Calu3 (cell line): ENCODE measurements around the gene WDR74. TPM values are rescaled to one million over a fixed set of nuclear protein-coding genes. Genes with fewer than 3 reads are reported as not detected.

Experiments used
- BruUV-seq: library from RNA; stranded (reverse); fragments of 400-500 nt; replicated peaks from 2 replicates; lab custom pipeline; 2021; lab: Mats Ljungman, UMichigan
- CTCF ChIA-PET: fragments of 300-600 bp; sonication (Branson Sonifier 250); formaldehyde crosslinking; loops from one replicate; lab custom pipeline; 2022; ENCODE audit warnings: antibody characterized with exemption; lab: Charles Lee
- DNase-seq: peaks from one replicate; pipeline ENCODE4 v3.0.0; 2022
- H3K27ac Mint-ChIP-seq: one replicate; pipeline ENCODE4 v1.8.0; 2022; ENCODE audit warnings: mixed read lengths; ENCODE audit not compliant: unreplicated experiment
- H3K27me3 Mint-ChIP-seq: one replicate; pipeline ENCODE4 v1.8.0; 2022; ENCODE audit warnings: mixed read lengths; ENCODE audit not compliant: unreplicated experiment
- H3K36me3 Mint-ChIP-seq: one replicate; pipeline ENCODE4 v1.8.0; 2022; ENCODE audit warnings: mild to moderate bottlenecking, moderate library complexity, mixed read lengths; ENCODE audit not compliant: insufficient read depth, unreplicated experiment
- H3K4me1 Mint-ChIP-seq: one replicate; pipeline ENCODE4 v1.8.0; 2022; ENCODE audit warnings: mild to moderate bottlenecking, low read depth, mixed read lengths; ENCODE audit not compliant: unreplicated experiment
- H3K4me3 Mint-ChIP-seq: one replicate; pipeline ENCODE4 v1.8.0; 2022; ENCODE audit warnings: mild to moderate bottlenecking, low read depth, moderate library complexity, mixed read lengths; ENCODE audit not compliant: unreplicated experiment
- H3K9me3 Mint-ChIP-seq: one replicate; pipeline ENCODE4 v1.8.0; 2022; ENCODE audit warnings: low read depth, mixed read lengths; ENCODE audit not compliant: unreplicated experiment
- intact Hi-C: fragments of 100-400 bp; cut with micrococcal nuclease; formaldehyde crosslinking; loops from one replicate; pipeline ENCODE4 v1.10.0; 2022; ENCODE audit not compliant: unreplicated experiment
- total RNA-seq: library from RNA; stranded (reverse); gene quantifications from 2 replicates; pipeline ENCODE4 v1.2.3, GENCODE V29; 2022
- TF ChIP-seq, protein P1 (sequence below): fragments of 200-600 bp; IDR thresholded peaks from one replicate; pipeline ENCODE4 v1.8.0; 2022; ENCODE audit warnings: antibody characterized with exemption; ENCODE audit not compliant: unreplicated experiment

Gene WDR74
- total RNA-seq, 1 experiment from 2014 or later, result 87.7 TPM

DNA sequence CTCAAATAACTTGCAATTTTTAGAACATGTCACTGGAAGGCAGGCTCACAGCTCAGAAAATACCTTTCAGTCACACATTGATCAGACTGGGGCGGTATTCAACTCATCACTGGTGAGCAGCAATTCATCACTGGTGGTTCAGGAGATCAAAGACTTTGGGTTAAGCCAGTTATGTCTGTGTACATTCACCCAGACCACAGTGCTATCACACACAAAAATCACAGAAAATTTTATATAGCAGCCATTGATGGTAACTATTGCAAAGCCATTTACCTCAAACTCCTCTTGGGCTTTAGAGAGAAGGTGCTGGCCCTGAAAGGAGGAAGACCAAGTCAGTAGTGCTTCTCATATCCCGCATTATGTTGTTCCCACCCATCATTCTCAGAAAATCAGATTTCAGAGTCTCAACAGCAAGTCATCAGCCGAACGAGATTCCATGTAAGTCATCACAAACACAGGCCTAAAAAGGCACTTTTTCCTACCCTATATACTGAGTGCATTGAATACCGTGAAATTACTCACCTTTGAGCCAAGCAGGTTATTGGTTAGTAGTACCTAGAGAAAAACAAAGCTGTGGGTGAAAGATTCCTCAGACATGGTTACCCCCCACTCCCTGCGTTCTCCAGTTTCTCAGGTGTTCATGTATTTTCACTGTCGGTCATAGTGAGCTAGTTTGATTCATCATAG is 14.0 kb upstream of the WDR74 start:
- peak overlapping the region; percentile 61 for H3K4me3 Mint-ChIP-seq
- CTCF ChIA-PET, result no interaction called here
- peak overlapping the region; percentile 34 for H3K27ac Mint-ChIP-seq
- intact Hi-C loops, result no loop called here
- no peaks in the 10 kb centered on the region for H3K27me3 Mint-ChIP-seq
- no TSS peak for BruUV-seq
- DNase-seq, result no peak
- TF ChIP-seq, protein P1, sequence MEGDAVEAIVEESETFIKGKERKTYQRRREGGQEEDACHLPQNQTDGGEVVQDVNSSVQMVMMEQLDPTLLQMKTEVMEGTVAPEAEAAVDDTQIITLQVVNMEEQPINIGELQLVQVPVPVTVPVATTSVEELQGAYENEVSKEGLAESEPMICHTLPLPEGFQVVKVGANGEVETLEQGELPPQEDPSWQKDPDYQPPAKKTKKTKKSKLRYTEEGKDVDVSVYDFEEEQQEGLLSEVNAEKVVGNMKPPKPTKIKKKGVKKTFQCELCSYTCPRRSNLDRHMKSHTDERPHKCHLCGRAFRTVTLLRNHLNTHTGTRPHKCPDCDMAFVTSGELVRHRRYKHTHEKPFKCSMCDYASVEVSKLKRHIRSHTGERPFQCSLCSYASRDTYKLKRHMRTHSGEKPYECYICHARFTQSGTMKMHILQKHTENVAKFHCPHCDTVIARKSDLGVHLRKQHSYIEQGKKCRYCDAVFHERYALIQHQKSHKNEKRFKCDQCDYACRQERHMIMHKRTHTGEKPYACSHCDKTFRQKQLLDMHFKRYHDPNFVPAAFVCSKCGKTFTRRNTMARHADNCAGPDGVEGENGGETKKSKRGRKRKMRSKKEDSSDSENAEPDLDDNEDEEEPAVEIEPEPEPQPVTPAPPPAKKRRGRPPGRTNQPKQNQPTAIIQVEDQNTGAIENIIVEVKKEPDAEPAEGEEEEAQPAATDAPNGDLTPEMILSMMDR, result no peak
- no peaks in the 10 kb centered on the region for H3K9me3 Mint-ChIP-seq
- H3K4me1 Mint-ChIP-seq, result peaks cover 38% of the 10 kb centered on the region
- H3K36me3 Mint-ChIP-seq, result peaks cover 83% of the 10 kb centered on the region

DNA sequence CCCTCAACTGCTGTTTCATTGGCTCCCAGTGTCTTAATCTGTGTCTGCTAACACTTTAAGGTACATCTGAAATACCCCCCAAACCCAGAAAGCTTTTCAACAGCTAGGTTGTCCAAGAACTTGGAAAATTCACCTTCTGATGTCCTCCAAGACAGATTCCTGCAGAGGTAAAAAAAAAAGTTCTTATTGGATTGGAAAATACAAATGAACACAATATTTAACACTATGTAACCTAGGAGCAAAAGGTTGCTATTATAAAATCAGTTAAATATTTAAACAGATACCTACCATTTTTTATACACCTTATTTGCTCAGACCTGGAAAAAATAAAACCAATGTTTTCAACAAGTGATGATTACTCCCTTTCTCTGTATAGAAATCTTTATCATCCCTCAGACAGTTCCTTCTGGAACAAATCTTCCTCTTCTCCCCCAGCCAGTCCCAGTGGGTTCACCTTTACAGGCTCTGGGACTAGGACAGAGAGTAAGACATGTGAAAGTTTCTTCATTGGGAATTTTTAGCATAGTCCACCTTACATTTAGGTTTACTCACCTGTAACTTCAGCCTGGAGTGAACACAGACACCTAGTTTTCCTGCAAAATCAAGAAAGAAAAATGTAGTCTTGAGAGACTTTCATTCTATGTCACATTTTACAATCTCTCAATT is 13.3 kb upstream of the WDR74 start:
- peak overlapping the region; percentile 34 for H3K27ac Mint-ChIP-seq
- H3K36me3 Mint-ChIP-seq, result peaks cover 79% of the 10 kb centered on the region
- H3K27me3 Mint-ChIP-seq, result no peaks in the 10 kb centered on the region
- TF ChIP-seq, protein P1, result no peak
- peak overlapping the region; percentile 61 for H3K4me3 Mint-ChIP-seq
- DNase-seq, result no peak
- BruUV-seq, result no TSS peak
- CTCF ChIA-PET, result interaction anchor here (0.8 to 1.1 kb wide), 2 partner anchors 9 to 31 kb away, joined by 3 read pairs; no protein-coding TSS in a partner anchor
- H3K4me1 Mint-ChIP-seq, result peaks cover 30% of the 10 kb centered on the region
- intact Hi-C loops, result no loop called here
- H3K9me3 Mint-ChIP-seq, result no peaks in the 10 kb centered on the region

DNA sequence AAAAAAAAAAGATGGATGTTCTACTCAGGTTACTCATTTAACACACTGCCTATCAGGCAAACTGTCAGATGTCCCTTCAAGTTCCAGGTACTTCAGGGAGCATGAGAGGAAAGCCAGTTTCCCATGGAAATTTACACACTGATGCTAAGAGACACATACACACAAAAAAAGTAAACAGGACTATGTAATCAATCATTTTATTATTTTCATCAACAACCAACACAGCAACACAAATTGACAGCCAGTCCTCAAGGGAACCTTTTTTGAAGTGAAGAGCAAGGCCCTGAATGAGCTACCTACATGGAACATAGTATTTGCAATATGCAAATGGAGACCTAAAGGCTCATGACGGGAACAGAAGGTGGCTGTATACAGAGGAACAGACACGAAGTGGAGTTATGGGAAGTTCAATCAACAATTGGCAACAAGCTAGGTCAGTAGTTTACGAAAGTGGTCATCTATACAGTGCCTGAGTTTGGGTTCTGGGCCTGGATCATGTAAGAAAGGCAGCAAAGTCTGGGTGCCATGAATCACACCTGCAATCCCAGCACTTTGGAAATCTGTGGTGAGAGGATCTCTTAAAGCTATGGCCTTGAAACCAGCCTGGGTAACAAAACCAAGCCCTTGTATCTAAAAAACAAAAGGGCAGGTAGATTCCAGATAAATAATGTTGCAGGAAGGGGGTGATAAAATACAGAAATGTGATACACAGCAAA is 12.6 kb upstream of the WDR74 start:
- H3K27ac Mint-ChIP-seq, result peak overlapping the region; percentile 34
- BruUV-seq, result no TSS peak
- no peak for DNase-seq
- CTCF ChIA-PET, result interaction anchor here (0.8 to 1.1 kb wide), 3 partner anchors 10 to 66 kb away, joined by 3 read pairs; no protein-coding TSS in a partner anchor
- H3K9me3 Mint-ChIP-seq, result no peaks in the 10 kb centered on the region
- TF ChIP-seq, protein P1, result no peak
- peaks cover 25% of the 10 kb centered on the region for H3K4me1 Mint-ChIP-seq
- H3K4me3 Mint-ChIP-seq, result peak overlapping the region; percentile 22
- H3K36me3 Mint-ChIP-seq, result peaks cover 72% of the 10 kb centered on the region
- intact Hi-C loops, result no loop called here
- no peaks in the 10 kb centered on the region for H3K27me3 Mint-ChIP-seq
